Adrenal gland (tissue), 12 donors: Measurements from ENCODE around the gene BICRAL. TPM values are rescaled to one million over a fixed set of nuclear protein-coding genes. Genes with fewer than 3 reads are reported as not detected.

Experiments
- DNase-seq, 7 donors: peaks; one replicate each; pipeline ENCODE4 v3.0.0-alpha.2; 2019 to 2020
- H3K27ac ChIP-seq, 5 donors: fragments of 200-600 bp; sonication (generic) in 4 of 5; 1 replicate in 3 of 5; 2 replicates in 2 of 5; pipeline versions ENCODE4 v1.5.1 to v1.8.0; 2016 to 2020; ENCODE audit warnings: mild to moderate bottlenecking in 1 of 5
- H3K27me3 ChIP-seq: fragments of 200-600 bp; 2 replicates; pipeline ENCODE4 v1.8.0; 2021
- H3K36me3 ChIP-seq, 2 donors: fragments of 200-600 bp; replicated peaks in 1 of 2; 1 replicate in 1 of 2; 2 replicates in 1 of 2; pipeline versions ENCODE4 v1.5.1 to v1.8.0; 2018 to 2022
- H3K4me1 ChIP-seq, 2 donors: fragments of 200-600 bp; replicated peaks in 1 of 2; 1 replicate in 1 of 2; 2 replicates in 1 of 2; pipeline versions ENCODE4 v1.5.1 to v1.8.0; 2018 to 2021
- H3K4me3 ChIP-seq, 4 donors: fragments of 200-600 bp; sonication (generic) in 3 of 4; one replicate each; pipeline ENCODE4 v1.5.1; 2016 to 2018
- H3K9me3 ChIP-seq, 3 donors: fragments of 200-600 bp; sonication (generic) in 1 of 3; replicated peaks in 1 of 3; 1 replicate in 2 of 3; 2 replicates in 1 of 3; pipeline versions ENCODE4 v1.5.1 to v1.8.0; 2016 to 2021
- POLR2A ChIP-seq, 2 donors: fragments of 450-650 bp; IDR thresholded peaks; one replicate each; pipeline ENCODE4 v1.6.1; 2017; ENCODE audit warnings: antibody characterized with exemption in 2 of 2, mild to moderate bottlenecking in 2 of 2, moderate library complexity in 1 of 2
- WGBS, 4 donors: extraction: QIAGEN DNeasy Blood & Tissue Kit in 2 of 4; methylation state at CpG; one replicate each; pipeline versions ENCODE4 v1.1.5 to v1.1.7; 2013 to 2017; 5-methylcytosine and 5-hydroxymethylcytosine counted together
- intact Hi-C, 2 donors: fragments of 100-400 bp; cut with DNase I; formaldehyde crosslinking; loops; one replicate each; pipeline versions ENCODE4 v1.14.1 to v1.15.0; 2022 to 2023
- polyA plus RNA-seq, 3 donors: library from polyadenylated mRNA; stranded (reverse); fragments of 200-250 nt in 2 of 3; fragments of 350-450 nt in 1 of 3; fragmentation: Illumina TruSeq in 1 of 3; extraction: RNeasy Lipid Tissue Mini Kit (QIAGEN cat#74804) in 1 of 3; gene quantifications; one replicate each; pipeline ENCODE4 v1.2.3, GENCODE V29; 2013 to 2014
- total RNA-seq, 9 donors: library from RNA; depleted of rRNA in 4 of 9; stranded (reverse); fragments of >200 nt in 4 of 9; fragments of 120-200 nt in 1 of 9; fragmentation: NEBNext Ultra II Directional in 1 of 9; extraction: Animal tissue kit (Norgen Biotek cat#: 25700) in 1 of 9; gene quantifications; one replicate each; pipeline versions ENCODE4 v1.1.0 to v1.2.4, GENCODE V29; 2013 to 2023
- TF ChIP-seq, protein P1 (sequence below), 6 experiments: fragments of 450-650 bp in 4 of 6; fragments of 200-600 bp in 2 of 6; sonication (generic) in 1 of 6; IDR thresholded peaks; 1 replicate in 5 of 6; 2 replicates in 1 of 6; pipeline versions ENCODE4 v1.5.1 to v1.8.0; 2016 to 2021; ENCODE audit warnings: antibody characterized with exemption in 6 of 6, mild to moderate bottlenecking in 2 of 6, moderate library complexity in 1 of 6
- donor health status: healthy with polysubstance abuse.
- donor health status: Bipolar disorder and iron deficiency.
- donor health status: DM: yes; HTN: yes; CAD: no.
- donor health status: DM: no; HTN: no; CAD: no.
- donor health status: DM: no; HTN: no; CAD: no.
- donor health status: DM: yes; HTN: yes; CAD: no.

The BICRAL gene
- total and polyA plus RNA-seq, 12 donors, result 2.8 to 16.1 (median 9.0) TPM

DNA sequence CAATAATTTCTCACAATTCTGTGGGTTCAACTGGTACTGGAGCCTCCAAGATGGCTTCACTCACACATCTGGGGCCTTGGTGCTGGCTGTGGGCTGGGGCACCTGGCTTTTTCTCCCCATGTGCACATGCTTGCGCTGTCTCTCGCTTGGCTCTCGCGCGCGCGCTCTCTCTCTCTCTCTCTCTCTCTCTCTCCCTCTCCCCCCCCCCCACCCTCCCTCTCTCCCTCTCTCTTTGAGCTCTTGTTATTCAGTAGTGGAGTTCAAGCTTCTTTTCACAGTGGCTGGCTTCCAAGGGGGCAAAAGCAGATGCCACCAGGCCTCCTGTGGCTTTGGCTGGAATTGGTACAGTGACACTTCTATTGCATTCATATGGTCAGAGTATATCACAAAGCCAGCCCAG, 25.1 kb upstream of the BICRAL start:
- 93 to 98% (median 96%) methylated on average over 7 of the region's 7 CpGs for WGBS, 4 donors
- DNase-seq, result peak in 1 of 7 donors; percentile 4
- Histone ChIP-seq H3K27me3 (no peaks in the 10 kb centered on the region), H3K27ac (no peak overlapping the region), H3K36me3 (no peaks in the 10 kb centered on the region), H3K4me1 (peaks cover 0 to 11% of the 10 kb centered on the region in 2 donors), H3K9me3 (no peaks in the 10 kb centered on the region), H3K4me3 (no peak overlapping the region)
- intact Hi-C loops, result no loop called here
- TF ChIP-seq, protein P1, sequence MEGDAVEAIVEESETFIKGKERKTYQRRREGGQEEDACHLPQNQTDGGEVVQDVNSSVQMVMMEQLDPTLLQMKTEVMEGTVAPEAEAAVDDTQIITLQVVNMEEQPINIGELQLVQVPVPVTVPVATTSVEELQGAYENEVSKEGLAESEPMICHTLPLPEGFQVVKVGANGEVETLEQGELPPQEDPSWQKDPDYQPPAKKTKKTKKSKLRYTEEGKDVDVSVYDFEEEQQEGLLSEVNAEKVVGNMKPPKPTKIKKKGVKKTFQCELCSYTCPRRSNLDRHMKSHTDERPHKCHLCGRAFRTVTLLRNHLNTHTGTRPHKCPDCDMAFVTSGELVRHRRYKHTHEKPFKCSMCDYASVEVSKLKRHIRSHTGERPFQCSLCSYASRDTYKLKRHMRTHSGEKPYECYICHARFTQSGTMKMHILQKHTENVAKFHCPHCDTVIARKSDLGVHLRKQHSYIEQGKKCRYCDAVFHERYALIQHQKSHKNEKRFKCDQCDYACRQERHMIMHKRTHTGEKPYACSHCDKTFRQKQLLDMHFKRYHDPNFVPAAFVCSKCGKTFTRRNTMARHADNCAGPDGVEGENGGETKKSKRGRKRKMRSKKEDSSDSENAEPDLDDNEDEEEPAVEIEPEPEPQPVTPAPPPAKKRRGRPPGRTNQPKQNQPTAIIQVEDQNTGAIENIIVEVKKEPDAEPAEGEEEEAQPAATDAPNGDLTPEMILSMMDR (IDR thresholded peaks at IDR 0.05), result no peak
- TF ChIP-seq POLR2A (IDR thresholded peaks at IDR 0.05), result no peak

DNA sequence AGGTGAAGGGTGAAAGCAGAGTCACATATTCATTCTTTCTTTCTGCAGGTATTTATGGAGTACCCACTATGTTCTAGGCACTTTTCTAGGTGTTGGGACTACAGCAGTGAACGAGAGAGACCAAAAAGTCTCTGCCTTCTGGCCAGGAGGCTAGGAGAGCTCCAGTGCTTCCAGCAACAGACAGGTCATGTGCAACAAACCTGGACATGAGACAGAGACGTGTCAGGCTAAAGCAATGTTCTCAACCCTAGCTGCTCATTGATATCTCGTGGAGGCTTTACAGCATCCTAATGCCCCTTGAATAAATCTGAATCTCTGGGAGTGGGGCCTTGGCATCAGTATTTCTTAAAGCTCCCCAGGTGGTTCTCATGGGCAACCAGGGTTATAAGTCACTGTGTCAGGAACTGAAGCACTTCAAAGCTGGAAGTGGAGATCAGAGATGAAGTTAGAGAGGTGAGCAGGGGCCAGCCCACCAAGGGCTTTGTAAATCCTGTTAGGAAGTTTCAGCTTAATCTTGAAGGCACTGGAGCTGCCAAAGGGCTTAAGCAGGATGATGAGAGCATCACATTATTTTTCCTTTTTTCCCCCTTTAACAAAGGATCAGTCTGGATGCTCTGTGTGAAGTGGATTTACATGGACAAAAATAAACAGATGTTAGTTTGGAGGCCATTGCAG, 23.0 kb upstream of the BICRAL start:
- DNase-seq, result no peak
- H3K27me3 ChIP-seq, result no peaks in the 10 kb centered on the region
- TF ChIP-seq, protein P1 (IDR thresholded peaks at IDR 0.05), result no peak
- no peak for TF ChIP-seq POLR2A (IDR thresholded peaks at IDR 0.05)
- intact Hi-C loops, result no loop called here
- no peaks in the 10 kb centered on the region for H3K36me3 ChIP-seq
- WGBS, 4 donors, result 94 to 97% (median 95%) methylated on average over 3 of the region's 3 CpGs
- H3K4me3 ChIP-seq, result no peak overlapping the region
- peaks cover 0 to 14% of the 10 kb centered on the region in 2 donors for H3K4me1 ChIP-seq
- no peaks in the 10 kb centered on the region for H3K9me3 ChIP-seq
- H3K27ac ChIP-seq, result no peak overlapping the region

DNA sequence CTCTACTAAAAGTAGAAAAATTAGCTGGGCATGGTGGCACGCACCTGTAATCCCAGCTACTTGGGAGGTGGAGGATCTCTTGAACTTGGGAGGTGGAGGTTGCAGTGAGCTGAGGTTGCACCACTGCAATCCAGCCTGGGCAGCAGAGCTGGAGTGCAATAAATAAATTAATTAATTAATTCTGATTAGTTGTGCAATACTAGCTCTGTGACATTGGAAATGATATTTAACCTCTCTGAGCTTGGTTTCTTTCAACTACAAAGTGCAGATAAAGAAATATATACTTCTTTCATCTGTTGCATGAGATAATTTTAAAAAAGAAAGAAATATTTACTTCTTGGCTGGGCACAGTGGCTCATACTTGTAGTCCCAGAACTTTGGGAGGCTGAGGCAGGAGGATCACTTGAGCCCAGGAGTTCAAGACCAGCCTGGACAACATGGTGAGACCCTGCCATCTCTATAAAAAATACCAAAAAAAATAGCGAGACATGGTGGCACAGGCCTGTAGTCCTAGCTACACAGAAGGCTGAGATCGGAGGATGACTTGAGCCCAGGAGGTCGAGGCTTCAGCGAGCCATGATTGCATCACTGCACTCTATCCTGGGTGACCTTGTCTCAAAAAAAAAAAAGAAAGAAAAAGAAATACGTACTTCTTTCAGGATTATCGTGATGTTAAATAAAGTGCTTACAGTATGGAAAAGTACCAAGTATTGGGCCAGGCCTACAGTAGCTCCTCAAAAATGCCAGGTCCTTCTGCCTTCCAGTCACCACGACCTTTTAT, 20.4 kb upstream of the BICRAL start:
- TF ChIP-seq, protein P1 (IDR thresholded peaks at IDR 0.05), result no peak
- no peaks in the 10 kb centered on the region for H3K27me3 ChIP-seq
- no peaks in the 10 kb centered on the region for H3K9me3 ChIP-seq
- 55 to 69% (median 58%) methylated on average over 8 of the region's 8 CpGs for WGBS, 4 donors
- H3K36me3 ChIP-seq, result no peaks in the 10 kb centered on the region
- peak in 4 of 7 donors; percentile 29 to 57 (median 38) for DNase-seq
- H3K27ac ChIP-seq, result peak overlapping the region in 3 of 5 donors; percentile 22 to 66 (median 34)
- peaks cover 0 to 14% of the 10 kb centered on the region in 2 donors for H3K4me1 ChIP-seq
- H3K4me3 ChIP-seq, result no peak overlapping the region
- intact Hi-C loops, result no loop called here

DNA sequence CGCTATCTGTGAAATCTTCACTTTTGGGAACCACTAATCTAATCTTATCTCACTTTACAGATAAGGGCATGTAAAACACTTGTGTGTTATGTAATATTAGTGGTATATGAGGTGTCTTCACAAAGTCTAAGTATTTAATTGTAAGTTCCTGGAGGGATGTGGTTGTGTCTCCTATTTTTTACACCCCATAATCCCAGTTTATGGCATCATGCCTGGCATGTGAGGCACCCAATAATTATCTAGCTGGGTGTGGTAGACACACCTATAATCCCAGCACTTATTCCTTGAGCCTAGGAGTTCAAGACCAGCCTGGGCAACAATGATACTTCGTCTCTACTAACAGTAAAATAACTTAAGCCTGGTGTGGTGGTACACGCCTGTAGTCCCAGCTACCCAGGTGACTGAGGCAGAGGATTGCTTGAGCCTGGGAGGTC, 19.4 kb upstream of the BICRAL start:
- 74 to 87% (median 77%) methylated on average over 3 of the region's 3 CpGs for WGBS, 4 donors

More for the DNA sequence above, 19.4 kb upstream of the BICRAL start:
- peak overlapping the region in 1 of 5 donors; percentile 22 for H3K27ac ChIP-seq
- H3K9me3 ChIP-seq, result no peaks in the 10 kb centered on the region
- peaks cover 0 to 14% of the 10 kb centered on the region in 2 donors for H3K4me1 ChIP-seq
- H3K4me3 ChIP-seq, result no peak overlapping the region
- H3K36me3 ChIP-seq, result no peaks in the 10 kb centered on the region
- intact Hi-C loops, result no loop called here
- TF ChIP-seq POLR2A (IDR thresholded peaks at IDR 0.05), result no peak
- TF ChIP-seq, protein P1 (IDR thresholded peaks at IDR 0.05), result no peak
- DNase-seq, result no peak
- H3K27me3 ChIP-seq, result no peaks in the 10 kb centered on the region
